Measurements from ENCODE around the gene SUSD1. TPM values are rescaled to one million over a fixed set of nuclear protein-coding genes. Genes with fewer than 3 reads are reported as not detected.

Gene SUSD1
- total RNA-seq, 1 experiment from 2014 or later: 8.1 TPM

DNA sequence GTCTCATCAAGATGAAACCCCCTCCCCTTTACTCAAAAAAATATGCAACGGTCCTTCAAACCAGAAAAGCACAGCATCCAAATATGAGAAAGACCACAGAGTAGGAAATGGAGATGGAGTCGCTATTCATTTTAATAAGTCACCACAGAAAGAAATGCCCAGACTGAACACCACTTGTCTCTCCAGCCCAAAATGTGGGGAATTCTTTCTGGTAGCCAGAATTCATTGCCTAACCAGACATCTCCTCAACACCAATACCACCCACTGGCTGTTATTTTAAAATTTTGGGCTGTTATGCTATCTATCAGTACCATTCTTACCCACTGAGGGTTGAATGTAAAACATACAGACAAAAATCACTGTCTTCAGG is 100.1 kb downstream of the SUSD1 start:
- H3K4ac ChIP-seq (ENCODE audit: low read depth, low read length): no peak overlapping the region
- H3K23ac ChIP-seq (ENCODE audit: insufficient read length, low read depth, low read length): no peak overlapping the region
- H3K4me2 ChIP-seq (ENCODE audit: insufficient read depth, insufficient read length, low read length): no peak overlapping the region
- no peak overlapping the region for H2BK12ac ChIP-seq (ENCODE audit: insufficient read length, low read depth, low read length)
- H2AK5ac ChIP-seq (ENCODE audit: insufficient read length, low read length): no peak overlapping the region
- H2BK120ac ChIP-seq (ENCODE audit: low read depth, low read length, poor library complexity, severe bottlenecking): no peak overlapping the region
- H2BK15ac ChIP-seq (ENCODE audit: low read depth, low read length): no peak overlapping the region
- H3K9ac ChIP-seq (ENCODE audit: extremely low read depth, insufficient read length, low read length): no peak overlapping the region
- H3K9me3 Mint-ChIP-seq: no peaks in the 10 kb centered on the region
- H3K4me3 Mint-ChIP-seq: no peak overlapping the region
- no peak overlapping the region for H3T11ph ChIP-seq (ENCODE audit: low read length)
- H3K27me3 Mint-ChIP-seq (ENCODE audit: low read depth): no peaks in the 10 kb centered on the region
- H3K9me3 ChIP-seq (ENCODE audit: control insufficient read depth, low read depth, low read length): no peaks in the 10 kb centered on the region
- H3K14ac ChIP-seq (ENCODE audit: insufficient read depth, low read length): no peak overlapping the region
- TF ChIP-seq, protein P1, sequence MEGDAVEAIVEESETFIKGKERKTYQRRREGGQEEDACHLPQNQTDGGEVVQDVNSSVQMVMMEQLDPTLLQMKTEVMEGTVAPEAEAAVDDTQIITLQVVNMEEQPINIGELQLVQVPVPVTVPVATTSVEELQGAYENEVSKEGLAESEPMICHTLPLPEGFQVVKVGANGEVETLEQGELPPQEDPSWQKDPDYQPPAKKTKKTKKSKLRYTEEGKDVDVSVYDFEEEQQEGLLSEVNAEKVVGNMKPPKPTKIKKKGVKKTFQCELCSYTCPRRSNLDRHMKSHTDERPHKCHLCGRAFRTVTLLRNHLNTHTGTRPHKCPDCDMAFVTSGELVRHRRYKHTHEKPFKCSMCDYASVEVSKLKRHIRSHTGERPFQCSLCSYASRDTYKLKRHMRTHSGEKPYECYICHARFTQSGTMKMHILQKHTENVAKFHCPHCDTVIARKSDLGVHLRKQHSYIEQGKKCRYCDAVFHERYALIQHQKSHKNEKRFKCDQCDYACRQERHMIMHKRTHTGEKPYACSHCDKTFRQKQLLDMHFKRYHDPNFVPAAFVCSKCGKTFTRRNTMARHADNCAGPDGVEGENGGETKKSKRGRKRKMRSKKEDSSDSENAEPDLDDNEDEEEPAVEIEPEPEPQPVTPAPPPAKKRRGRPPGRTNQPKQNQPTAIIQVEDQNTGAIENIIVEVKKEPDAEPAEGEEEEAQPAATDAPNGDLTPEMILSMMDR (conservative IDR thresholded peaks at IDR 0.05): peak; percentile 1; the same call in 1 of the 3 replicates
- H2AFZ ChIP-seq (ENCODE audit: low read length): no peak overlapping the region
- DNase-seq: no peak
- H3K18ac ChIP-seq (ENCODE audit: insufficient read length, low read depth, low read length): no peak overlapping the region
- H2BK20ac ChIP-seq (ENCODE audit: low read depth, low read length, poor library complexity, severe bottlenecking): no peak overlapping the region
- no peaks in the 10 kb centered on the region for H3K79me1 ChIP-seq (ENCODE audit: insufficient read depth, low read depth, low read length, poor library complexity, severe bottlenecking)
- H2BK5ac ChIP-seq (ENCODE audit: insufficient read length, low read length): no peak overlapping the region
- H3K36me3 Mint-ChIP-seq (ENCODE audit: insufficient read depth in 1 of 3, low read depth in 3 of 3): no peaks in the 10 kb centered on the region; a peak in 1 of 7 replicates
- no CpG with 5 or more reads among the region's 2 CpGs for WGBS (ENCODE audit: extremely low coverage, insufficient read length, low lambda C conversion rate)
- H3K27ac Mint-ChIP-seq: no peak overlapping the region; a peak in 1 of 7 replicates
- no peak overlapping the region for H4K5ac ChIP-seq (ENCODE audit: insufficient read length, low read depth, low read length)
- H3K79me2 ChIP-seq (ENCODE audit: insufficient read depth, low read length): no peaks in the 10 kb centered on the region
- H3K23me2 ChIP-seq (ENCODE audit: insufficient read length, low read depth, low read length, poor library complexity, severe bottlenecking): no peaks in the 10 kb centered on the region
- H3K4me1 Mint-ChIP-seq: peaks cover 15 to 21% of the 10 kb centered on the region in 2 experiments
- no peak overlapping the region for H3K27ac ChIP-seq (ENCODE audit: insufficient read length, low read depth, low read length)
- H4K91ac ChIP-seq (ENCODE audit: insufficient read length, low read depth, low read length): no peak overlapping the region
- H4K8ac ChIP-seq (replicated peaks; ENCODE audit: insufficient read length, low read depth, low read length): no peak overlapping the region
- H3K56ac ChIP-seq (ENCODE audit: insufficient read length, low read depth, low read length): no peak overlapping the region
- H4K20me1 ChIP-seq (ENCODE audit: control insufficient read depth, insufficient read depth, insufficient read length): no peaks in the 10 kb centered on the region
- no peaks in the 10 kb centered on the region for H3K27me3 ChIP-seq (ENCODE audit: insufficient read depth, low read length)
- no peaks in the 10 kb centered on the region for H3K4me1 ChIP-seq (ENCODE audit: insufficient read depth, low read length)
